Measurements from ENCODE around the gene TLX1.

Gene TLX1

DNA sequence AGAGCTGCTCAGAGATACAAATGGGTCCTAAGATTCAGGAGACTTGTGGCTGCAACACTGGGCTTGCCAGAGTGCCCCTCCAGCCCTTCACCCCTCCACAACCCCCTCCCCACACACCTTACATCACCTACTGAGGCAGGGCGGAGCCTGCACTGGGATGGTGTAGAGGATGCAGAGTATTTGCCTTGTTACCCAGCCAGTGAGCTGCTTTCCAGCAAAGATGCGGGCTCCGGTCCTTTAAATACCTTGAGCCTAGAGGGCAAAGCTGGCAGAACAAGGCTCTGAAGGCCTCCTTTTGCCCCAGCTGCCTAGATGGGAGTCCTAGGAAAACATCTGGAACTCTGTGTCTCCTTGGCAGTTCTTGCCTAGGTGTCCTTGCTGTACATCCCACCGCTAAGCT lies 34.7 kb upstream of the TLX1 start:
- no peak overlapping the region for H3K9ac ChIP-seq (ENCODE audit: low read length)
- H3K36me3 ChIP-seq (ENCODE audit: control insufficient read depth, insufficient read depth, low read length): no peaks in the 10 kb centered on the region
- H3K4me1 ChIP-seq (ENCODE audit: control insufficient read depth, insufficient read depth, low read length): peaks cover 28% of the 10 kb centered on the region
- H3K9me3 ChIP-seq (ENCODE audit: control insufficient read depth, low read length): no peaks in the 10 kb centered on the region
- H3K4me3 ChIP-seq (ENCODE audit: low read length): no peak overlapping the region
- peaks cover 49% of the 10 kb centered on the region for H3K27me3 ChIP-seq (ENCODE audit: control insufficient read depth, insufficient read depth, low read length)

- peaks cover 50% of the 10 kb centered on the region for H3K27me3 ChIP-seq (ENCODE audit: control insufficient read depth, insufficient read depth, low read length)
Measured at GRCh38 chr10:101097881-101098280, 33.2 kb upstream of the TLX1 start.

DNA sequence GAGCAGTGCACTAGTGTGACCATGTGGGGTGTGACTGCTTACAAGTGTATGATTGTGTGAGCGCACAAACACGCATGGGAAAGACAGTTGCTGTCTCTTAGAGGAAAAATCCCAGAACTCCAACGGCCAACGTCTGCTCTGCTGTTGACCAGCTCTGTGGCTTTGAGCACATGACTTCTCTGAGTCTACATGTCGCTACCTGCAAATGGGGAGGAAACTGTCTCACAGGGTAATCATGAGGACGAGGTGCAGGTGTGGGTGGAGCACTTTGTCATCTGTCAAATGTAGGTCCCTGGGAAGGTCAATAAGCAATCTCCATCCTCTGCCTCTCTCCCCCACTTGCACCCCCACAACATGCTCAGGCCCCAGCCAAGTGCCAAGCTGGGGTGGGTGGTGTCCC lies 31.2 kb upstream of the TLX1 start:
- peaks cover 8% of the 10 kb centered on the region for H3K4me1 ChIP-seq (ENCODE audit: control insufficient read depth, insufficient read depth, low read length)
- no peak overlapping the region for H3K9ac ChIP-seq (ENCODE audit: low read length)
- H3K27me3 ChIP-seq (ENCODE audit: control insufficient read depth, insufficient read depth, low read length): peaks cover 48% of the 10 kb centered on the region
- H3K9me3 ChIP-seq (ENCODE audit: control insufficient read depth, low read length): no peaks in the 10 kb centered on the region
- H3K36me3 ChIP-seq (ENCODE audit: control insufficient read depth, insufficient read depth, low read length): no peaks in the 10 kb centered on the region
- H3K4me3 ChIP-seq (ENCODE audit: low read length): no peak overlapping the region

More at GRCh38 chr10:101097881-101098280, 33.2 kb upstream of the TLX1 start:
- Histone ChIP-seq H3K36me3 (ENCODE audit: control insufficient read depth, insufficient read depth, low read length) (no peaks in the 10 kb centered on the region), H3K4me3 (ENCODE audit: low read length) (no peak overlapping the region), H3K9ac (ENCODE audit: low read length) (no peak overlapping the region), H3K4me1 (ENCODE audit: control insufficient read depth, insufficient read depth, low read length) (peaks cover 20% of the 10 kb centered on the region), H3K9me3 (ENCODE audit: control insufficient read depth, low read length) (no peaks in the 10 kb centered on the region)

- Histone ChIP-seq H3K4me3 (ENCODE audit: low read length) (no peak overlapping the region), H3K9me3 (ENCODE audit: control insufficient read depth, low read length) (no peaks in the 10 kb centered on the region), H3K4me1 (ENCODE audit: control insufficient read depth, insufficient read depth, low read length) (no peaks in the 10 kb centered on the region), H3K27me3 (ENCODE audit: control insufficient read depth, insufficient read depth, low read length) (peaks cover 42% of the 10 kb centered on the region), H3K9ac (ENCODE audit: low read length) (no peak overlapping the region), H3K36me3 (ENCODE audit: control insufficient read depth, insufficient read depth, low read length) (no peaks in the 10 kb centered on the region)
Measured at GRCh38 chr10:101101372-101101881, 29.7 kb upstream of the TLX1 start.

GRCh38 chr10:101103430-101103829 lies 27.7 kb upstream of the TLX1 start:
- Histone ChIP-seq H3K36me3 (ENCODE audit: control insufficient read depth, insufficient read depth, low read length) (no peaks in the 10 kb centered on the region), H3K4me3 (ENCODE audit: low read length) (no peak overlapping the region), H3K4me1 (ENCODE audit: control insufficient read depth, insufficient read depth, low read length) (no peaks in the 10 kb centered on the region), H3K9me3 (ENCODE audit: control insufficient read depth, low read length) (no peaks in the 10 kb centered on the region), H3K27me3 (ENCODE audit: control insufficient read depth, insufficient read depth, low read length) (peaks cover 32% of the 10 kb centered on the region), H3K9ac (ENCODE audit: low read length) (no peak overlapping the region)

DNA sequence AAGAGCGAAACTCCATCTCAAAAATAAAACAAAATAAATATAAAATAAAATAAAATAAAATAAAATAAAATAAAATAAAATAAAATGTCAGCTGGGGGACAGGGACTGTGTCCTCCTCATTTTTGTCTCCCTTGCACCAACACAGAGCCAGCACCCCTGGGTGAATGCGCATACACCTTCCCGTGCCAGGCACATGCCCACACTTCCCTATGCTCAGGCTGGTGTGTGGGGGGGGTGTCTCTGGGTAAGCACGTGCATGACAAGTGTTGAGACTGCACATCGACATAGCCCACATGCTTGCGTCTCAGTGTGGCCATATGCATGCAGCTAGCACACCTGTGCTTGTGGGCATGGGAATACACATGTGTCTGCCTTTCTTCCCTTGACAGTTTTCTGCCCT lies 24.7 kb upstream of the TLX1 start:
- H3K9ac ChIP-seq (ENCODE audit: low read length): no peak overlapping the region
- peaks cover 11% of the 10 kb centered on the region for H3K27me3 ChIP-seq (ENCODE audit: control insufficient read depth, insufficient read depth, low read length)
- no peaks in the 10 kb centered on the region for H3K9me3 ChIP-seq (ENCODE audit: control insufficient read depth, low read length)
- H3K36me3 ChIP-seq (ENCODE audit: control insufficient read depth, insufficient read depth, low read length): no peaks in the 10 kb centered on the region
- H3K4me1 ChIP-seq (ENCODE audit: control insufficient read depth, insufficient read depth, low read length): no peaks in the 10 kb centered on the region
- no peak overlapping the region for H3K4me3 ChIP-seq (ENCODE audit: low read length)

DNA sequence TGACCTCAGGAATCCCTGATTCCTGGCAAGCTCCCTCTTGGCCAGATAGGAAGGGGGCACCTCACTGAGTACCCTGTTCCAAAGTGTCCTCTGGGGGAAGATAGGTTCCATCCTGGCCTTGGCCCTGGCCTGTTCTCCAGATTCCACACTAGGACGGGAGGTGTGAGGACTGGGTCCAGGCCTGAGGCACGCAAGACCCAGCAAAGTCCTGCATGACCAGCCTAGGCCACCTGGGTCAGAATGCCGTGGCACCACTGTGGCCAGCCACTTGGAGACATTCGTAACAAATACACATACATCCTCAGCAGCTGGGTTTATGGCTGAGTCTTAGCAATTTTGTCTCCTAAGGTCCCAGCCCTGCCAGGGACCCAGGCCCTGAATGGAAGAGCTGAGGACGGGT lies 23.3 kb upstream of the TLX1 start:
- H3K4me3 ChIP-seq (ENCODE audit: low read length): no peak overlapping the region
- no peaks in the 10 kb centered on the region for H3K36me3 ChIP-seq (ENCODE audit: control insufficient read depth, insufficient read depth, low read length)
- H3K4me1 ChIP-seq (ENCODE audit: control insufficient read depth, insufficient read depth, low read length): no peaks in the 10 kb centered on the region
- no peak overlapping the region for H3K9ac ChIP-seq (ENCODE audit: low read length)
- H3K9me3 ChIP-seq (ENCODE audit: control insufficient read depth, low read length): no peaks in the 10 kb centered on the region
- H3K27me3 ChIP-seq (ENCODE audit: control insufficient read depth, insufficient read depth, low read length): peaks cover 12% of the 10 kb centered on the region

- H3K4me3 ChIP-seq (ENCODE audit: low read length): no peak overlapping the region
- H3K9me3 ChIP-seq (ENCODE audit: control insufficient read depth, low read length): no peaks in the 10 kb centered on the region
- peaks cover 30% of the 10 kb centered on the region for H3K27me3 ChIP-seq (ENCODE audit: control insufficient read depth, insufficient read depth, low read length)
- no peaks in the 10 kb centered on the region for H3K4me1 ChIP-seq (ENCODE audit: control insufficient read depth, insufficient read depth, low read length)
- no peaks in the 10 kb centered on the region for H3K36me3 ChIP-seq (ENCODE audit: control insufficient read depth, insufficient read depth, low read length)
- no peak overlapping the region for H3K9ac ChIP-seq (ENCODE audit: low read length)
Measured at GRCh38 chr10:101110856-101111523, 20.1 kb upstream of the TLX1 start.

GRCh38 chr10:101111547-101111946 lies 19.6 kb upstream of the TLX1 start:
- Histone ChIP-seq H3K9ac (ENCODE audit: low read length) (no peak overlapping the region), H3K27me3 (ENCODE audit: control insufficient read depth, insufficient read depth, low read length) (peaks cover 35% of the 10 kb centered on the region), H3K36me3 (ENCODE audit: control insufficient read depth, insufficient read depth, low read length) (no peaks in the 10 kb centered on the region), H3K9me3 (ENCODE audit: control insufficient read depth, low read length) (no peaks in the 10 kb centered on the region), H3K4me3 (ENCODE audit: low read length) (no peak overlapping the region), H3K4me1 (ENCODE audit: control insufficient read depth, insufficient read depth, low read length) (no peaks in the 10 kb centered on the region)

GRCh38 chr10:101112799-101113594 lies 18.1 kb upstream of the TLX1 start:
- peaks cover 35% of the 10 kb centered on the region for H3K27me3 ChIP-seq (ENCODE audit: control insufficient read depth, insufficient read depth, low read length)

DNA sequence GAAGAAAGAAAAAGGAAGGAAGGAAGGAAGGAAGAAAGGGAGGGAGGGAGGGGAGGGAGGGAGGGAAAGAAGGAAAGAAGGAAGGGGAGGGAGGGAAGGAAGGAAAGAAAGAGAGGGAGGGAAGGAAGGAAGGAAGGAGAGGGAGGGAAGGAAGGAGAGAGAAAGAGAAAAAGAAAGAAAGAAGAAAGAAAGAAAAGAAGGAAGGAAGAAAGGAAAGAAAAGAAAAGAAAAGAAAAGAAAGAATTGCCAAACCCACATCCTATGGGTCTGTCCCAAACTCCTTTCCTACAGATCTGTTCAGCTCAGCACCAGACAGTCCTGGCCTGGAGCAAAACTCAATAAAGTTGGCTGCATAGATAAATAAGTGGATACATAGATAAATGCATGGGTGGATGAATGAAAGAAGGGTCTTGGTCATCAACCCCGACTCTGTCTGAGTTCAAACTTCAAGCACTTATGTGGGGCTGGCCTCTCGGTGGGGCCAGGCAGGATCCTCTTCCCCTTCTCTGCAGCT lies 17.2 kb upstream of the TLX1 start:
- H3K9ac ChIP-seq (ENCODE audit: low read length): no peak overlapping the region
- peaks cover 31% of the 10 kb centered on the region for H3K27me3 ChIP-seq (ENCODE audit: control insufficient read depth, insufficient read depth, low read length)
- H3K4me3 ChIP-seq (ENCODE audit: low read length): no peak overlapping the region
- H3K4me1 ChIP-seq (ENCODE audit: control insufficient read depth, insufficient read depth, low read length): peaks cover 4% of the 10 kb centered on the region
- H3K36me3 ChIP-seq (ENCODE audit: control insufficient read depth, insufficient read depth, low read length): no peaks in the 10 kb centered on the region
- no peaks in the 10 kb centered on the region for H3K9me3 ChIP-seq (ENCODE audit: control insufficient read depth, low read length)

More at GRCh38 chr10:101112799-101113594, 18.1 kb upstream of the TLX1 start:
- Histone ChIP-seq H3K4me1 (ENCODE audit: control insufficient read depth, insufficient read depth, low read length) (no peaks in the 10 kb centered on the region), H3K36me3 (ENCODE audit: control insufficient read depth, insufficient read depth, low read length) (no peaks in the 10 kb centered on the region), H3K9ac (ENCODE audit: low read length) (no peak overlapping the region), H3K9me3 (ENCODE audit: control insufficient read depth, low read length) (no peaks in the 10 kb centered on the region), H3K4me3 (ENCODE audit: low read length) (no peak overlapping the region)

- Histone ChIP-seq H3K27me3 (ENCODE audit: control insufficient read depth, insufficient read depth, low read length) (peaks cover 31% of the 10 kb centered on the region), H3K4me3 (ENCODE audit: low read length) (no peak overlapping the region), H3K9me3 (ENCODE audit: control insufficient read depth, low read length) (no peaks in the 10 kb centered on the region), H3K36me3 (ENCODE audit: control insufficient read depth, insufficient read depth, low read length) (no peaks in the 10 kb centered on the region), H3K4me1 (ENCODE audit: control insufficient read depth, insufficient read depth, low read length) (peaks cover 4% of the 10 kb centered on the region), H3K9ac (ENCODE audit: low read length) (no peak overlapping the region)
Measured at GRCh38 chr10:101114646-101115045, 16.5 kb upstream of the TLX1 start.
